OCI-LY1 (cell line): ENCODE data around the gene EPB41L2.

Source experiments
- H2AFZ ChIP-seq: fragments of 200-600 bp; sonication (generic), shearing (Covaris generic); 2 replicates; pipeline ENCODE4 v1.6.0; 2014; ENCODE audit warnings: antibody characterized with exemption, mild to moderate bottlenecking, low read length
- H3F3A ChIP-seq: fragments of 200-600 bp; sonication (generic), shearing (Covaris generic); 2 replicates; pipeline ENCODE4 v1.6.0; 2014; ENCODE audit warnings: mild to moderate bottlenecking, antibody characterized with exemption, low read length, moderate library complexity; ENCODE audit not compliant: insufficient read depth
- H3K27ac ChIP-seq: fragments of 200-600 bp; sonication (generic); 2 replicates; pipeline ENCODE4 v1.5.1; 2014; ENCODE audit warnings: low read length, mixed run types, mild to moderate bottlenecking, low read depth; ENCODE audit not compliant: poor library complexity, severe bottlenecking
- H3K27me3 ChIP-seq: fragments of 200-600 bp; sonication (generic); 2 replicates; pipeline ENCODE4 v1.6.0; 2014; ENCODE audit warnings: antibody characterized with exemption, mild to moderate bottlenecking, low read length, moderate library complexity; ENCODE audit not compliant: insufficient read depth
- H3K36me3 ChIP-seq: fragments of 200-600 bp; sonication (generic); 2 replicates; pipeline ENCODE4 v1.6.1; 2014; ENCODE audit warnings: mild to moderate bottlenecking, antibody characterized with exemption, low read length, moderate library complexity, mixed read lengths; ENCODE audit not compliant: insufficient read depth
- H3K4me1 ChIP-seq: fragments of 200-600 bp; sonication (generic); 2 replicates; pipeline ENCODE4 v1.5.1; 2014; ENCODE audit warnings: mild to moderate bottlenecking, low read length, moderate library complexity; ENCODE audit not compliant: insufficient read depth, severe bottlenecking
- H3K4me2 ChIP-seq: fragments of 200-600 bp; sonication (generic), shearing (Covaris generic); 2 replicates; pipeline ENCODE4 v1.6.1; 2014; ENCODE audit warnings: low read length
- H3K4me3 ChIP-seq: fragments of 200-600 bp; sonication (generic); 2 replicates; pipeline ENCODE4 v1.5.1; 2014; ENCODE audit warnings: low read length, low read depth, mild to moderate bottlenecking, mixed read lengths; ENCODE audit not compliant: poor library complexity, severe bottlenecking
- H3K79me2 ChIP-seq: fragments of 200-600 bp; shearing (Covaris generic); 2 replicates; pipeline ENCODE4 v1.6.1; 2016; ENCODE audit warnings: mixed run types, low read length, mixed read lengths; ENCODE audit not compliant: insufficient read depth
- H3K9ac ChIP-seq: fragments of 200-600 bp; sonication (generic), shearing (Covaris generic); 2 replicates; pipeline ENCODE4 v1.6.1; 2014; ENCODE audit warnings: mild to moderate bottlenecking, low read length, mixed read lengths
- H3K9me2 ChIP-seq: fragments of 200-600 bp; sonication (generic), shearing (Covaris generic); 2 replicates; pipeline ENCODE4 v1.6.1; 2014; ENCODE audit warnings: low read depth, mild to moderate bottlenecking, low read length, mixed read lengths
- H3K9me3 ChIP-seq: fragments of 200-600 bp; shearing (Covaris generic); 2 replicates; pipeline ENCODE4 v1.6.1; 2014; ENCODE audit warnings: low read length, mixed read lengths
- H4K20me1 ChIP-seq: fragments of 200-600 bp; sonication (generic), shearing (Covaris generic); 2 replicates; pipeline ENCODE4 v1.6.0; 2016; ENCODE audit warnings: mild to moderate bottlenecking, low read length; ENCODE audit not compliant: insufficient read depth
- CTCF ChIP-seq: fragments of 200-600 bp; sonication (generic), shearing (Covaris generic); IDR thresholded peaks from 2 replicates; pipeline ENCODE4 v1.5.1; 2017; ENCODE audit warnings: mild to moderate bottlenecking, antibody characterized with exemption, low read length, moderate library complexity, mixed read lengths
- EZH2 ChIP-seq: fragments of 200-600 bp; sonication (generic), shearing (Covaris generic); IDR thresholded peaks from 2 replicates; pipeline ENCODE4 v1.8.0; 2017; ENCODE audit warnings: borderline replicate concordance, mixed run types, mild to moderate bottlenecking, antibody characterized with exemption, low read length, moderate library complexity, mixed read lengths

Gene EPB41L2

DNA sequence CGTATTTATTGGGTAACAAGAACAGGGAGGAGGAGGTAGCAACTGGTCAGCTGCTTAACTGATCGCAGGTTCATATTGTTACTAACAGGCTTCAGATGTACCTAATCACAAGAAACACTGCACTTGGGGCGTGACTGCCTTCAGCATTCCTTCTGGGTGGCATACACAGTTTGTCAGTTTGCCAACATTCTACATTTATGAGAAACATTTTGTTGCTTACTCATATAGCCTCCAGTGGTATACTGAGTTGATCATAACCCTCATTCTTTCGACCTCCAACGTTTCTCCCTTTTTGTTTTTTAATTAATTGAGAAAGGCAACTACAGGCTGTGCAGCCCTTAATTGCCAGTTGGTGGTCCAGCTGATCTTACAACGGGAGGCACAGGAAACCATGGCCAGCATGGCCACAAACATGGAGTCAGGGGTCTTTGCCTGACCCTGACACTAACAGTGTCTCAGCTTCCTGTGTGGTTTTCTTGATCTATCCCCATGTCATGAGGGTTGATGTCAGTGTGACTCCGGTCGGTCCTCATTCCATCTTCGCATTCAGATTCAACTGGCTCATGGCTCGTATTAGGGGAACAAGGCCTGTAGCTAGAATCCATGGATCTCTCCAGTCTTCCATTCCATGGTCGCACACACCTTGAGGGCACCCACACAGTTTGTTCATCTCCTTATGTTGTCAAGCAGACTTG lies 9.4 kb downstream of the EPB41L2 start:
- Histone ChIP-seq H3K9me3 (no peaks in the 10 kb centered on the region), H3K4me3 (no peak overlapping the region), H3K4me1 (no peaks in the 10 kb centered on the region), H3F3A (no peaks in the 10 kb centered on the region), H3K36me3 (no peaks in the 10 kb centered on the region; the same call in 1 of the 2 replicates), H3K4me2 (no peak overlapping the region), H3K9ac (no peak overlapping the region), H4K20me1 (no peaks in the 10 kb centered on the region), H2AFZ (no peak overlapping the region), H3K9me2 (no peaks in the 10 kb centered on the region), H3K79me2 (no peaks in the 10 kb centered on the region), H3K27me3 (no peaks in the 10 kb centered on the region; the same call in 1 of the 2 replicates), H3K27ac (no peak overlapping the region)
- TF ChIP-seq CTCF (no peak), EZH2 (no peak)

- TF ChIP-seq EZH2 (no peak), CTCF (no peak)
Measured at GRCh38 chr6:131052181-131052580, 10.9 kb downstream of the EPB41L2 start.

GRCh38 chr6:131051341-131051740 lies 11.7 kb downstream of the EPB41L2 start:
- Histone ChIP-seq H3K4me1 (no peaks in the 10 kb centered on the region), H3K9ac (no peak overlapping the region)
- no peak for TF ChIP-seq EZH2
- no peak for TF ChIP-seq CTCF

More at GRCh38 chr6:131052181-131052580, 10.9 kb downstream of the EPB41L2 start:
- Histone ChIP-seq H3K9me2 (no peaks in the 10 kb centered on the region), H3K4me1 (no peaks in the 10 kb centered on the region), H3K4me2 (no peak overlapping the region), H3K36me3 (no peaks in the 10 kb centered on the region; the same call in 1 of the 2 replicates), H3K79me2 (no peaks in the 10 kb centered on the region), H3F3A (no peaks in the 10 kb centered on the region), H4K20me1 (no peaks in the 10 kb centered on the region), H2AFZ (no peak overlapping the region), H3K9ac (no peak overlapping the region), H3K27me3 (no peaks in the 10 kb centered on the region; the same call in 1 of the 2 replicates), H3K9me3 (no peaks in the 10 kb centered on the region), H3K27ac (no peak overlapping the region), H3K4me3 (no peak overlapping the region)

More at GRCh38 chr6:131051341-131051740, 11.7 kb downstream of the EPB41L2 start:
- Histone ChIP-seq H4K20me1 (no peaks in the 10 kb centered on the region), H3K9me2 (no peaks in the 10 kb centered on the region), H3K9me3 (no peaks in the 10 kb centered on the region), H3K27me3 (no peaks in the 10 kb centered on the region; the same call in 1 of the 2 replicates), H3K4me3 (no peak overlapping the region), H3F3A (no peaks in the 10 kb centered on the region), H2AFZ (no peak overlapping the region), H3K27ac (no peak overlapping the region), H3K36me3 (no peaks in the 10 kb centered on the region; the same call in 1 of the 2 replicates), H3K4me2 (no peak overlapping the region), H3K79me2 (no peaks in the 10 kb centered on the region)
